HL-60 (cell line): ENCODE data around the gene TP53I11.

Experiments
- DNase-seq, 2 experiments: peaks; one replicate each; pipeline ENCODE4 v3.0.0-alpha.2; 2010 to 2020; ENCODE audit warnings: low read depth in 1 of 2, low spot score in 1 of 2
- H3K27ac ChIP-seq: fragments of 250-450 bp; sonication (Bioruptor Pico); replicated peaks from 2 replicates; pipeline ENCODE4 v1.5.1; 2020; ENCODE audit warnings: mild to moderate bottlenecking, moderate library complexity
- H3K27me3 ChIP-seq: fragments of 250-450 bp; sonication (Bioruptor Pico); 2 replicates; pipeline ENCODE4 v1.5.1; 2021; ENCODE audit warnings: mild to moderate bottlenecking, moderate library complexity; ENCODE audit not compliant: insufficient read depth, poor library complexity, severe bottlenecking
- H3K4me3 ChIP-seq: replicated peaks from 2 replicates; pipeline ENCODE4 v1.5.1; 2011; ENCODE audit warnings: mild to moderate bottlenecking, control low read depth, low read length; ENCODE audit not compliant: insufficient read depth
- CTCF ChIP-seq: IDR thresholded peaks from one replicate; pipeline ENCODE4 v1.5.1; 2011; ENCODE audit warnings: low read length, control low read depth, inconsistent platforms; ENCODE audit not compliant: insufficient read depth
- GABPA ChIP-seq: IDR thresholded peaks from 2 replicates; pipeline ENCODE4 v1.6.1; 2012; ENCODE audit warnings: low read depth
- POLR2AphosphoS5 ChIP-seq: IDR thresholded peaks from 2 replicates; pipeline ENCODE4 v1.6.1; 2012; ENCODE audit warnings: low read depth
- REST ChIP-seq: IDR thresholded peaks from 2 replicates; pipeline ENCODE4 v1.6.1; 2012; ENCODE audit warnings: low read depth; ENCODE audit not compliant: insufficient replicate concordance
- SPI1 ChIP-seq: IDR thresholded peaks from 2 replicates; pipeline ENCODE4 v1.6.1; 2012; ENCODE audit warnings: low read depth, mild to moderate bottlenecking, borderline replicate concordance

The TP53I11 gene

GRCh38 chr11:44947114-44947513 lies 3.6 kb downstream of the TP53I11 start:
- Histone ChIP-seq H3K27me3 (peaks cover 12% of the 10 kb centered on the region), H3K27ac (no peak overlapping the region), H3K4me3 (no peak overlapping the region)
- no peak for TF ChIP-seq POLR2AphosphoS5
- TF ChIP-seq CTCF: no peak
- TF ChIP-seq GABPA: no peak
- TF ChIP-seq REST: no peak
- no peak for DNase-seq

- TF ChIP-seq GABPA (no peak), SPI1 (no peak), REST (no peak), POLR2AphosphoS5 (no peak), CTCF (no peak)
- peaks cover 12% of the 10 kb centered on the region for H3K27me3 ChIP-seq
- no peak for DNase-seq
- no peak overlapping the region for H3K27ac ChIP-seq
- H3K4me3 ChIP-seq: no peak overlapping the region
Measured at GRCh38 chr11:44946263-44946662, 4.4 kb downstream of the TP53I11 start.

GRCh38 chr11:44945666-44946065 lies 5.0 kb downstream of the TP53I11 start:
- H3K4me3 ChIP-seq: no peak overlapping the region
- TF ChIP-seq REST: no peak
- peaks cover 12% of the 10 kb centered on the region for H3K27me3 ChIP-seq
- DNase-seq: no peak
- H3K27ac ChIP-seq: no peak overlapping the region

GRCh38 chr11:44944853-44945235 lies 5.8 kb downstream of the TP53I11 start:
- Histone ChIP-seq H3K27ac (no peak overlapping the region), H3K4me3 (no peak overlapping the region)

More at GRCh38 chr11:44944853-44945235, 5.8 kb downstream of the TP53I11 start:
- peaks cover 8% of the 10 kb centered on the region for H3K27me3 ChIP-seq
- TF ChIP-seq CTCF: no peak
- TF ChIP-seq GABPA: no peak
- TF ChIP-seq POLR2AphosphoS5: no peak
- TF ChIP-seq REST: no peak
- no peak for TF ChIP-seq SPI1
- no peak for DNase-seq
